ENCODE data around the gene SIRPA.

DNA sequence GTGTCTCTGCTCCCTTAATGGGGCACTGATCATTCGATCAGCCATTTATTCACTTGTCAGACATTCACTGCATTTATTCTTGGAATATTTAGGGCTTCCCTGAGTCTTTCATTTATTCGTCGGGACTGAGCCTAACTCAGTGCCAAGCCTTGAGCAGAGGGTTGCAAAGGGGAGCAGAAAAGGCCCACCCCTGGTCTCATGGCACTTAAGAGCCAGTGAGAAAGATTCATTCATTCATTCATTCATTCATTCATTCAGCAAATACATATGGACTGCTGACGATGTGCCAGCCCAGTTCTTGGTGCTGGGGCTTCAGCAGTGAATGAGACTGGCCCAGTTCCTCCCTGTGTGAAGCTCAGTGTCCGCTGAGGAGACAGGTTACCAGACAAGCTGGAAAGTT, 36.6 kb downstream of the SIRPA start:
- TF ChIP-seq CTCF (IDR thresholded peaks at IDR 0.05) (no peak), ZFX (IDR thresholded peaks at IDR 0.05; ENCODE audit: borderline replicate concordance) (no peak)

Data from 22Rv1 (cell line).